ENCODE measurements around the gene DIAPH3. TPM values are rescaled to one million over a fixed set of nuclear protein-coding genes. Genes with fewer than 3 reads are reported as not detected.

The DIAPH3 gene
- total RNA-seq, 2 experiments from 2014 or later: 24.0 to 24.3 TPM

DNA sequence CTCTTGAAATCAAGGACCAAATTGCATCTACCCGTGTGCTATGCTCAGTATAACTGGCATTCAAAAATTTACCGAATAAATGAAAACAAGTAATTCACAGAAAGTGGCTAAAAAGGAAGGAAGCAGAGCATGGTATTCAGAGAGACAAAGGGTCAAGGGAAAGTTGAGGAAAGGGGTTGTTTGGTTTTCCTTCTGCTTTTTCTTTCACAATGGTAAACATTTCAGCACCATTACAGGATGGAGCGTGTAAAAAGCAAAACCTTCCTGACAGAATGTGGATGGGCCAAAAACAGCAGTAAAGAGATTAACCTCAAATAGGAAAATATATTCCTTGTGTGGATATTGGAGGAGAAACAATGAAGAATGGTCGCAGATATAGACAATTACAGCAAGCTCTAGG, 14.8 kb downstream of the DIAPH3 start:
- Mint-ChIP-seq H3K36me3 (ENCODE audit: low read depth) (no peaks in the 10 kb centered on the region), H3K27ac (no peak overlapping the region), H3K9me3 (no peaks in the 10 kb centered on the region), H3K27me3 (ENCODE audit: low read depth) (peaks cover 8% of the 10 kb centered on the region), H3K4me1 (ENCODE audit: low read depth) (no peaks in the 10 kb centered on the region), H3K4me3 (no peak overlapping the region)
- CTCF ChIA-PET: no interaction called here
- intact Hi-C loops (cut with micrococcal nuclease): no loop called here
- DNase-seq: no peak

GRCh38 chr13:60147361-60147760, 16.4 kb downstream of the DIAPH3 start:
- Mint-ChIP-seq H3K27me3 (ENCODE audit: low read depth) (peaks cover 8% of the 10 kb centered on the region), H3K9me3 (no peaks in the 10 kb centered on the region), H3K4me1 (ENCODE audit: low read depth) (no peaks in the 10 kb centered on the region), H3K36me3 (ENCODE audit: low read depth) (no peaks in the 10 kb centered on the region), H3K27ac (no peak overlapping the region), H3K4me3 (no peak overlapping the region)
- intact Hi-C loops (cut with micrococcal nuclease): no loop called here
- DNase-seq: no peak
- CTCF ChIA-PET: no interaction called here

- CTCF ChIA-PET: no interaction called here
- Mint-ChIP-seq H3K36me3 (ENCODE audit: low read depth) (no peaks in the 10 kb centered on the region), H3K27ac (no peak overlapping the region), H3K27me3 (ENCODE audit: low read depth) (peaks cover 8% of the 10 kb centered on the region), H3K4me3 (no peak overlapping the region), H3K4me1 (ENCODE audit: low read depth) (no peaks in the 10 kb centered on the region), H3K9me3 (no peaks in the 10 kb centered on the region)
- no peak for DNase-seq
- intact Hi-C loops (cut with micrococcal nuclease): no loop called here
Observed at GRCh38 chr13:60146471-60146870, 17.3 kb downstream of the DIAPH3 start.

DNA sequence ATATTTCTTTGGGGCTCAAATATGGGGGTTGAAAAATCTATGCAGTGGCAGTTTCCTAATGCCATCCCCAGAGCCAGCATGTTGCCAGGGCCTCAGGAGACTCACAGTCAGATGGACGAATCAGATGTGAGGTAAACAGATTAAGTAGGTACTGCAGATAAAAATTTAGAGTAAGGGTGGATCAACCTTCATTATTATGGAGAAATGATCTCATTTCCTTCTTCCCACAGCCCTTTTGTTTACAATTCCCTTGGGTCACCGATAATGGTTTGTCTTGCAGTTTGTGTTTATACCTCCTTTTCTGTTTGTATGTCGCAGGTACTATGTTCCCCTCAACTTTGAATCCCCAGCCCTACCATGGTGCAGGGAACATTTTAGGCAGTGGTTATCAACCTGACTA, 20.0 kb downstream of the DIAPH3 start:
- intact Hi-C loops (cut with micrococcal nuclease): no loop called here
- no peaks in the 10 kb centered on the region for H3K4me1 Mint-ChIP-seq (ENCODE audit: low read depth)
- H3K27ac Mint-ChIP-seq: no peak overlapping the region
- no peak for DNase-seq
- no peaks in the 10 kb centered on the region for H3K36me3 Mint-ChIP-seq (ENCODE audit: low read depth)
- H3K27me3 Mint-ChIP-seq (ENCODE audit: low read depth): peaks cover 8% of the 10 kb centered on the region
- H3K9me3 Mint-ChIP-seq: no peaks in the 10 kb centered on the region
- CTCF ChIA-PET: no interaction called here
- H3K4me3 Mint-ChIP-seq: no peak overlapping the region

DNA sequence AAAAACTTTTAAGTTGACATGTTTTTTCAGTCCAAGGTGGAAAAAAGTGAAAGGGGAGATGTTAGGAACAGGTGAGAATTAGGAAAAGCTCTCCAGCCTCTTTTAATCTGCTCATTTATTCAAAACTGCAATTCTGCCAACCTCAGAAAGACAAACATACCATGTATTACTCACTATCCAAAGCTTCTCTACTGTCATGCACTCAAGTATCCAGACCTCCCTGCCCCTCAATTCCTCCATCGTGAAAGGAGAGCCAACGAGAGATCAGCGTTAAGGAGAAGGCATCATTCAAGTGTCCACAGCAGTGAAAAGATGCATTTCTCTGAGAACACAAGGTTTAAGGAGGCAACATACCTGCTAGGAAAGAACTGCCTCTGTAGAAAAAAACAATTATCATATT, 24.5 kb downstream of the DIAPH3 start:
- Mint-ChIP-seq H3K27ac (no peak overlapping the region), H3K9me3 (no peaks in the 10 kb centered on the region), H3K4me3 (no peak overlapping the region), H3K27me3 (ENCODE audit: low read depth) (no peaks in the 10 kb centered on the region), H3K36me3 (ENCODE audit: low read depth) (no peaks in the 10 kb centered on the region), H3K4me1 (ENCODE audit: low read depth) (peaks cover 4% of the 10 kb centered on the region)
- intact Hi-C loops (cut with micrococcal nuclease): no loop called here
- DNase-seq: no peak
- CTCF ChIA-PET: no interaction called here

DNA sequence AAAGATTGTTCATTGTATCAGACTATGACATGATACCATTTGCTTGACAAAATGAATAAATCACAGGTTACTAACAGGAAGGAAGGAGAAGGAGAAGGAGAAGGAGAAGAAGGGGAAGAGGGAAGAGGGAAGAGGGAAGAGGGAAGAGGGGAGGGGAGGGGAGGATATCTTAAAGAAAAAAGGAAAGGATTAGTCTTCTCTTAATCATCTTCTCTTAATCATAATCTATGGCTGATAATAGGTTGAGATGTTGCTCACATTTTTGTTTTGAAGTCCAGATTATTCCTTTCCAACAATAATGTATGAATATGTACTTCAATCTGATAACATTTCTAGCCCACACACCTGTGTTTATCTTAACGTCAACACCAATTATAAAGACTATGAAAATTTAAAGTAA, 25.1 kb downstream of the DIAPH3 start:
- Mint-ChIP-seq H3K9me3 (no peaks in the 10 kb centered on the region), H3K27ac (no peak overlapping the region), H3K36me3 (ENCODE audit: low read depth) (no peaks in the 10 kb centered on the region), H3K4me3 (no peak overlapping the region), H3K27me3 (ENCODE audit: low read depth) (no peaks in the 10 kb centered on the region), H3K4me1 (ENCODE audit: low read depth) (peaks cover 4% of the 10 kb centered on the region)
- no peak for DNase-seq
- intact Hi-C loops (cut with micrococcal nuclease): no loop called here
- CTCF ChIA-PET: no interaction called here

DNA sequence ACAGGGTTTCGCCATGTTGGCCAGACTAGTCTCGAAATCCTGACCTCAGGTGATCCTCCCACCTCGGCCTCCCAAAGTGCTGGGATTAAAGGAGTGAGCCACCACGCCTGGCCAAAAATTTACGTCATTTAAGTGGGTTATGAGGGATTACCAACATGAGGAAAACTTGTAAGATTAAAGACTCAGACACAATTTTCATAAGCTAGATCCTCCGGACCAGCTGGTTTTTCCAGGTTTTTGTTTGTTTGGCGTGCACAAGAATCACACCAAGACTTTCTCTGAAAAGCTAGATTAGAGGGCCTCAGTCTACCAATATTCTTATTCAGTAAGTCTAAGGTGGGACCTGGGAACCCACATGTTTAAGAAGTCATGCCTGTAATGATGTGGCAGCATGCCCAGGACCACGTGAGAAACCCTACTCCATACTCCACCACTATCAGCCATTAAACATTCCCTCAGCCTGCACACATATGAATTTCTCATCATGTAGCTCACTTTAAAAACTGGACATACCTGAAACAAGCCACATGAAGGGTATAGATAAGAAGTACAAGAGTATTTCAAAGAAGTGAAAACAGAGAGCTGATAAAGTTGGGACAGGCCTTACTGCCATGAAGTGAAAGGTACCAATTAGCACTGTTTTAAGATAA, 25.7 kb downstream of the DIAPH3 start:
- H3K4me1 Mint-ChIP-seq (ENCODE audit: low read depth): peaks cover 4% of the 10 kb centered on the region
- H3K4me3 Mint-ChIP-seq: no peak overlapping the region
- intact Hi-C loops (cut with micrococcal nuclease): no loop called here
- CTCF ChIA-PET: interaction anchor here (1.0 kb wide), 1 partner anchor 299 kb away, joined by 3 read pairs; no protein-coding TSS in a partner anchor
- no peaks in the 10 kb centered on the region for H3K9me3 Mint-ChIP-seq
- H3K27ac Mint-ChIP-seq: no peak overlapping the region
- DNase-seq: no peak
- H3K36me3 Mint-ChIP-seq (ENCODE audit: low read depth): no peaks in the 10 kb centered on the region
- no peaks in the 10 kb centered on the region for H3K27me3 Mint-ChIP-seq (ENCODE audit: low read depth)

GRCh38 chr13:60135344-60135743, 28.4 kb downstream of the DIAPH3 start:
- Mint-ChIP-seq H3K36me3 (ENCODE audit: low read depth) (peaks cover 5% of the 10 kb centered on the region), H3K27ac (no peak overlapping the region), H3K4me1 (ENCODE audit: low read depth) (peaks cover 4% of the 10 kb centered on the region), H3K4me3 (no peak overlapping the region), H3K9me3 (no peaks in the 10 kb centered on the region), H3K27me3 (ENCODE audit: low read depth) (no peaks in the 10 kb centered on the region)
- intact Hi-C loops (cut with micrococcal nuclease): no loop called here
- DNase-seq: no peak
- CTCF ChIA-PET: no interaction called here

GRCh38 chr13:60134376-60134775, 29.4 kb downstream of the DIAPH3 start:
- Mint-ChIP-seq H3K27ac (no peak overlapping the region), H3K27me3 (ENCODE audit: low read depth) (peaks cover 3% of the 10 kb centered on the region), H3K4me3 (no peak overlapping the region), H3K4me1 (ENCODE audit: low read depth) (peaks cover 4% of the 10 kb centered on the region), H3K9me3 (no peaks in the 10 kb centered on the region), H3K36me3 (ENCODE audit: low read depth) (peaks cover 5% of the 10 kb centered on the region)
- no peak for DNase-seq
- CTCF ChIA-PET: interaction anchor here (0.9 kb wide), 1 partner anchor 168 kb away, joined by 3 read pairs; no protein-coding TSS in a partner anchor
- intact Hi-C loops (cut with micrococcal nuclease): no loop called here

- no peak overlapping the region for H3K27ac Mint-ChIP-seq
- CTCF ChIA-PET: no interaction called here
Observed at GRCh38 chr13:60121337-60121687, 42.4 kb downstream of the DIAPH3 start.

GRCh38 chr13:60120617-60121336, 43.0 kb downstream of the DIAPH3 start:
- DNase-seq: no peak
- H3K27me3 Mint-ChIP-seq (ENCODE audit: low read depth): no peaks in the 10 kb centered on the region
- H3K4me3 Mint-ChIP-seq: no peak overlapping the region
- intact Hi-C loops (cut with micrococcal nuclease): no loop called here
- CTCF ChIA-PET: no interaction called here
- H3K36me3 Mint-ChIP-seq (ENCODE audit: low read depth): peaks cover 4% of the 10 kb centered on the region
- no peaks in the 10 kb centered on the region for H3K4me1 Mint-ChIP-seq (ENCODE audit: low read depth)
- H3K27ac Mint-ChIP-seq: no peak overlapping the region
- H3K9me3 Mint-ChIP-seq: peaks cover 6% of the 10 kb centered on the region

More at GRCh38 chr13:60121337-60121687, 42.4 kb downstream of the DIAPH3 start:
- no peak for DNase-seq
- Mint-ChIP-seq H3K9me3 (peaks cover 9% of the 10 kb centered on the region), H3K27me3 (ENCODE audit: low read depth) (no peaks in the 10 kb centered on the region), H3K36me3 (ENCODE audit: low read depth) (peaks cover 6% of the 10 kb centered on the region), H3K4me3 (no peak overlapping the region), H3K4me1 (ENCODE audit: low read depth) (no peaks in the 10 kb centered on the region)
- intact Hi-C loops (cut with micrococcal nuclease): no loop called here

GRCh38 chr13:60118696-60119400, 44.9 kb downstream of the DIAPH3 start:
- Mint-ChIP-seq H3K9me3 (peaks cover 11% of the 10 kb centered on the region), H3K4me1 (ENCODE audit: low read depth) (no peaks in the 10 kb centered on the region), H3K36me3 (ENCODE audit: low read depth) (peaks cover 6% of the 10 kb centered on the region), H3K27me3 (ENCODE audit: low read depth) (no peaks in the 10 kb centered on the region), H3K4me3 (no peak overlapping the region), H3K27ac (no peak overlapping the region)
- intact Hi-C loops (cut with micrococcal nuclease): no loop called here
- CTCF ChIA-PET: no interaction called here
- no peak for DNase-seq
